Inferior parietal cortex (tissue), 1 donor: Measurements from ENCODE around the gene DPY30.
"Not testable (repeated sequence)": the region's sequence is repeated elsewhere in the genome, so short reads cannot be mapped to it uniquely, and the experiment has no call there.

Experiments
- DNase-seq: peaks from one replicate; pipeline ENCODE4 v3.0.0-alpha.2; 2016; ENCODE audit errors: extremely low spot score

Gene DPY30

GRCh38 chr2:32039447-32040219 is at the start of gene DPY30:
DPY30 (minus strand) TSS chr2:32039805; CDS start chr2:32039456, 349 bp downstream.
- peak; percentile 95 for DNase-seq

- DNase-seq = no peak
Observed at GRCh38 chr2:32074134-32074506, 34.5 kb upstream of the DPY30 start.

- DNase-seq = no peak
Observed at GRCh38 chr2:32067549-32067948, 27.9 kb upstream of the DPY30 start.

- no peak for DNase-seq
Observed at GRCh38 chr2:32064713-32065112, 25.1 kb upstream of the DPY30 start.

- DNase-seq = peak; percentile 14
Observed at GRCh38 chr2:32064021-32064601, 24.5 kb upstream of the DPY30 start.

- peak; percentile 98 for DNase-seq
Observed at GRCh38 chr2:32063310-32064020, 23.9 kb upstream of the DPY30 start, which contains the start of gene SPAST. SPAST (plus strand) TSS chr2:32063556; CDS start chr2:32063832, 276 bp downstream.

- DNase-seq = peak; percentile 55
Observed at GRCh38 chr2:32061973-32062861, 22.6 kb upstream of the DPY30 start.

GRCh38 chr2:32061430-32061829 is 21.8 kb upstream of the DPY30 start:
- DNase-seq = no peak

GRCh38 chr2:32060266-32060665 is 20.7 kb upstream of the DPY30 start:
- no peak for DNase-seq

- no peak for DNase-seq
Observed at GRCh38 chr2:32058130-32058529, 18.5 kb upstream of the DPY30 start.

- not testable (repeated sequence) for DNase-seq
Observed at GRCh38 chr2:32054583-32054982, 15.0 kb upstream of the DPY30 start.

GRCh38 chr2:32051836-32052439 is 12.3 kb upstream of the DPY30 start:
- DNase-seq = no peak

- no peak for DNase-seq
Observed at GRCh38 chr2:32043561-32043960, 4.0 kb upstream of the DPY30 start.

- DNase-seq = not testable (repeated sequence)
Observed at GRCh38 chr2:32034198-32034887, 5.3 kb downstream of the DPY30 start.

- not testable (repeated sequence) for DNase-seq
Observed at GRCh38 chr2:32018789-32019482, 20.7 kb downstream of the DPY30 start.

GRCh38 chr2:32012872-32013271 is 26.7 kb downstream of the DPY30 start:
- DNase-seq = no peak

- no peak for DNase-seq
Observed at GRCh38 chr2:32011485-32011960, 28.1 kb downstream of the DPY30 start.

GRCh38 chr2:32010670-32011484 is 28.7 kb downstream of the DPY30 start, which contains the start of gene MEMO1:
MEMO1 (minus strand) TSS chr2:32011008; CDS start chr2:32010247, 761 bp downstream.
- peak; percentile 90 for DNase-seq

GRCh38 chr2:32010280-32010669 is 29.3 kb downstream of the DPY30 start:
- not testable (repeated sequence) for DNase-seq
